EH (cell line): Measurements from ENCODE around the gene PDGFA.

Experiments
- DNase-seq: peaks from one replicate; pipeline ENCODE4 v3.0.0-alpha.2; 2015; ENCODE audit warnings: low read depth

PDGFA gene

GRCh38 chr7:519484-520390 is at the start of gene PDGFA:
Gene PDGFA (minus strand): TSS chr7:519846. CDS start chr7:519001, 845 bp downstream.
- peak; percentile 77 for DNase-seq

GRCh38 chr7:568031-568951 is 48.6 kb upstream of the PDGFA start:
- peak; percentile 11 for DNase-seq

GRCh38 chr7:567305-567883 is 47.7 kb upstream of the PDGFA start:
- no peak for DNase-seq

- no peak for DNase-seq
Observed at GRCh38 chr7:566100-566499, 46.5 kb upstream of the PDGFA start.

- no peak for DNase-seq
Observed at GRCh38 chr7:564176-564865, 44.7 kb upstream of the PDGFA start.

- no peak for DNase-seq
Observed at GRCh38 chr7:563629-564170, 44.1 kb upstream of the PDGFA start.

GRCh38 chr7:562789-563628 is 43.4 kb upstream of the PDGFA start:
- DNase-seq = no peak

GRCh38 chr7:562374-562675 is 42.7 kb upstream of the PDGFA start:
- no peak for DNase-seq

- no peak for DNase-seq
Observed at GRCh38 chr7:561631-562373, 42.2 kb upstream of the PDGFA start.

GRCh38 chr7:560966-561630 is 41.5 kb upstream of the PDGFA start:
- no peak for DNase-seq

- no peak for DNase-seq
Observed at GRCh38 chr7:559396-559705, 39.7 kb upstream of the PDGFA start.

GRCh38 chr7:557558-557881 is 37.9 kb upstream of the PDGFA start:
- no peak for DNase-seq

- no peak for DNase-seq
Observed at GRCh38 chr7:556837-557557, 37.4 kb upstream of the PDGFA start.

- DNase-seq = no peak
Observed at GRCh38 chr7:556291-556826, 36.7 kb upstream of the PDGFA start.

GRCh38 chr7:555551-556160 is 36.0 kb upstream of the PDGFA start:
- no peak for DNase-seq

- DNase-seq = no peak
Observed at GRCh38 chr7:553636-554111, 34.0 kb upstream of the PDGFA start.

- DNase-seq = no peak
Observed at GRCh38 chr7:552868-553635, 33.4 kb upstream of the PDGFA start.
